GM18909 (cell line): ENCODE measurements around the gene HGFAC.
"Not testable (repeated sequence)": the region's sequence is repeated elsewhere in the genome, so short reads cannot be mapped to it uniquely, and the experiment has no call there.

ENCODE experiments used
- ATAC-seq: cut with Tn5 transposase; IDR thresholded peaks from one replicate; pipeline ENCODE4 v1.9.1; 2021; ENCODE audit warnings: mild to moderate bottlenecking; ENCODE audit not compliant: unreplicated experiment, poor library complexity

Gene HGFAC

GRCh38 chr4:3458371-3458770, 16.6 kb downstream of the HGFAC start:
- no peak for ATAC-seq

DNA sequence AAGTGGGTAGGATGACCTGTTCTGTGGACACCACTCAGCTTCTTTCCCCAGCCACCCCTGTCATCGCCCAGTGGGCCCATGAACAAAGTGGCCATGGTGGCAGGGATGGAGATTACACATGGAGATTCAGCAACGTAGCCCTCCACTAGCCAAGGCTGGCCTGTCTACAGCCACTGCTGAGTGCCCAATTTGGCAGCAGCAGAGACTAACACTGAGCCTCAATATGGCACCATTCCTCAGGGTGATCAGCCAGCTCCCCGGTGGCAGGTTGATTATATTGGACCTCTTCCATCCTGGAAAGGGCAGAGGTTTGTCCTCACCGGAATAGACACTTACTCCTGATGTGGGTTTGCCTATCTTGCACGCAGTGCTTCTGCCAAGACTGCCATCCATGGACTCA, 17.4 kb downstream of the HGFAC start:
- ATAC-seq, result not testable (repeated sequence)

- ATAC-seq, result no peak
Observed at GRCh38 chr4:3460926-3461325, 19.2 kb downstream of the HGFAC start.

GRCh38 chr4:3461515-3462291, 19.9 kb downstream of the HGFAC start:
- no peak for ATAC-seq

DNA sequence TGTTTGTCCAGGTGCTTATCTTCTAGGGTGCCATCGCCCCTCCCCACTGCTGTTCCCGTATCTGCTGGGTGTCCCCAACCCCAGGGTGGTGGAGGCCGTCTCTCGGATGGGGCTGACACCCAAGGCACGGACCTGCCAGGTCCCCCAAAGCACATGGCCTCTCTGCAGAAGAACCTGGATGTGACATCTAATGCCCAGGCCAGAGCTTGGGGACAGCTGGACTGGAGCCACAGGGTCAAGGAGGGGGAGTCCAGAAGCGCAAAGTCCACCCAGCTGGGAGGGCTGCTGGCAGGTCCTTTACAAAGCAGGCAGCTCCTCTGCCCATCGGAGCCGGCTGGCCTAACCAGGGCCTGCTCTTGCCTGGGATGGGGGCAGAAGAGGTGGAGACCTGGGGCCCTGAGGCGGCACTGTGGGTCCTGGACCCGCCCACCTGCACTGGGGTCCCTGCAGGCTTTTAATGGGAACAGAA, 20.6 kb downstream of the HGFAC start:
- ATAC-seq, result no peak

DNA sequence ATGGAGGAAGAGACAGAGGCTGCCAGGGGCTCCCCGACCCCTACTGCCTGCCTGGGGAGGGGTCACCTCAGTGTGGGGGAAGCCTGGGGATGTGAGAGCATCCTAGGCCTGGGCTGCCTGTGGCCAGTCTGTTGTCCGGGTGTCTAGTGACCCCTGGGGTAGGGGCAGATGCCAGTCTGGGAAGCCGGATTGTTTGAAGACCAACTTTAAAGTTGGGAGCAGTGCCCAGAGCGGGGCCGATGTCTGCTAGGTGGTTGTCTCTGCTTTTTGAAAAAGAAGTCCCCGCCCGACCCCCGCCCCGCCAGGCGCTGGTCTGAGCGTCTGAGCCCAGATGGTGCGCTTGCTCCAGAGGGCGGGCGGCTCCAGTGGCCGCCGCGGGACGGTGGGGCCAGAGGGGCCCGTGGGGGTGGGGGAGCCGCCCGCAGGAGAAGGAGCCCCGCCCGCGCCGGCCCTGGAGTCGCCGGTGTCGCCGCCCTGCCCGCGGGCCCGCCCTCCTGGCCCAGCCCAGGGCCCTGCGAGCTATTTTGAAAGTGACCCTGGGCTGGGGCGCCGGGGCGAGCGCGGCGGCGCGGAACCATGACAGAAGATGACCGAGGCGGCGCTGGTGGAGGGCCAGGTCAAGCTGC, 21.1 kb downstream of the HGFAC start, which contains the start of gene DOK7:
DOK7 (plus strand) TSS at position 517 of the 626 bp plus-strand sequence; CDS start at position 587, 70 bp downstream.
- ATAC-seq, result no peak

DNA sequence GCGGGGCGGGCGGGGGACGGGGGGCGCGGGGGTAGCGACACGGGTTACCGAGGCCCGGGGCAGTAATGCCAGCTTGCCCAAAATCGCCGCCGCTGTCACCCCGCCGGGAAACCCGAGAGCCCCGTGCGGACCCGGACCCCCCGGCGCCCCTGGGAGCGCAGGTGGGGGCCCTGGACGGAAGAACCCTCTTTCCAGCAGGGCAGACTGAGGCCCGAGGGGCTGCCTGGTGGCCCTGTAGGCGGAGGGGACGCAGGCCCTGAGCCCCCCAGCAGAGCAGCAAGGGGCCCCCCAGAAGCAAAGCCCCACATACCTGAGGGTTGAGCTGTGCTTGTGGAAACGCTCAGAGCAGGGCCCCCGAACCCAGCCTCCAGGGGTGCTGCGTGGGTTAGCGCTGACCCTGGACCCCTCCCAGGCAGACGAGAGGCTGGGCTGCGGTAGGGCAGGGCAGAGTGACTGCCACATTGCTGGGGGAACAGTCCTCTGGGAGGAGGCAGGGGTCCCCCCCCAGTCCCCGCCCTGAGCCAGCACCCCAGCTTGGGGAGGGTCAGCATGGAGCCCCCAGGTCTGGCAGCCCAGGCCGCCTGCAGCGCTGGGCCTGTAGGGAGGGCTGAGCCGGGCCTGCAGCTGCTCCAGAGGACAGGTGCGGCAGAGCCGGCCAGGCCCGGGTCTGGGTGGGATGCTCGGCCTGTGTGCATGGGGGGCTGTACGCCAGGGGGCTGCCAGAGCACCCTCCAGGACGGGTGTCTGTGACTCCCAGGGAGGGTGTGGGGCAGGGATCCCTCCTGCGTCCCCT, 22.0 kb downstream of the HGFAC start:
- no peak for ATAC-seq

DNA sequence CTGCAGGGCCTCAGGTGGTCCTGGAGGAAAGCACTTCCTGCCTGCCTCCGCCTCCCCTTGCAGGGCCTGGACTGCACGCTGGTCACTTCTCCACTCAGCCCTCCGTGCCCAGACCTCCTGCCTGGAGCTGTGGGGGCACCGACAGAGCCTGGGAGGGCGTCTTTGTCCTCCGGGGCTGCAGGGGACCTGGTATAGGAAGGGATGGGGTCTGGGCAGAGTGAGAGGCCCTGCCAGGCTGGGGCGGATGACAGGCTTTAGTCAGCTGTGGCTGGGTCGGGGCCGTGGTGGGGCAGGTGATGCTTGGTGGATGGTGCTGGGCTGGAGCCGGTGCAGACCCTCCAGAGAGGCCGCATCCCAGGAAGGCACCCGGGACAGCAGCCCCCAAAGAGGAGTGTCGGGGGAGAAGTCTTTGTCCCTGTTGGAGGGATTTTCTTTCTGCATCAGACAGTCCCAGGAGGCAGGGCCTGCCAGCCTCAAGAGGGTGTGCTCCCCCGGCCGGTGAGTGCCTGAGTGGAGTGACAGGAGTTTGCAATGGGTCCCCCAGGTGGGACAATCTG, 22.7 kb downstream of the HGFAC start:
- no peak for ATAC-seq

GRCh38 chr4:3464911-3465697, 23.3 kb downstream of the HGFAC start:
- no peak for ATAC-seq

DNA sequence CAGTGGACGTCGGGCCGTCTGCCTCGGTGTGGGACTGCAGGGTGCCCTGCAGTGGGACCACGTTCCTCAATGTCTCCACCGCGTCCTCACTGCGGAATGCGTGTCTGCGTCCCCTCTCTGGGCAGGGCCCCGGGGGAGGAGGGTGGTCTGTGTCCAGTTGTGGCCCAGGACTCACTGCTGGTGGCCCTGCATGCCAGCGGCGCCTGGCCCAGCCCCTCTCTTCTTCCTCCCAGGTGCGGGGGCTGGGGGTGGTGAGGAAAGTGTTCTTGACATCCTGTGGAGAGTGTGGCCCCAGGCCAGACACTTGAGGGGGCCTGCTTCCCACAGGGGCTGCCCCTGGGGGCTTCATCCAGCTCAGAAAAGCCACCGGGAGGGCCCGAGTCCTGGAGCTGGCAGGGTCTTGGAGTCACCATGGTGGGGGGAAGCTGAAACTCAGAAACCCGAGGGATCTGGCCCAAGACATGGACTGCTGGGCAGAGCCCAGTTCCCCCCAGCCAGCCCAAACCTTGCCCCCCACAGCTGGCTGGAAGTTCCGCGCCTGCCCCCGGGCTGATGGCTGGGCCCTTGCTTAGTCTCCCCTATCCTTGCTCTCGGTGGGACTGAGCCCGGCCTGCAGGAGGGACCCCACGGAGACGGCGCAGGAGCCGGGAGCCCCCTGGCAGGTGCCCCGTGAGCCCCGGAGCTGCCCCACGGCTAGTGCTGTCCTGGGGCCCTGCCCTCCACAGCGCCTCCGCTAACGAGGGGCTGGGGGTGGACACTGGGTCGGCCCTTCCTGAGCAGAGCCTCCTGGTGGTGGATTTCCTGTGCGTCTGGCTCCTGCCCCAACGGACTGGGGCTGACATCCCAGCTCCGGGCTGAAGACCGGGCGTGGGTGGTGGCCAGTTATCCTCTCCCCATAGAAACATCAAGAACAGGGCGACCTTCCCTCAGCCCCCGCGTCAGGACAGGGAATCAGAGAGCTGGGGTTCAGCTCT, 24.2 kb downstream of the HGFAC start:
- ATAC-seq, result no peak

GRCh38 chr4:3466691-3467600, 25.2 kb downstream of the HGFAC start:
- ATAC-seq, result no peak

- no peak for ATAC-seq
Observed at GRCh38 chr4:3467601-3468031, 25.8 kb downstream of the HGFAC start.

DNA sequence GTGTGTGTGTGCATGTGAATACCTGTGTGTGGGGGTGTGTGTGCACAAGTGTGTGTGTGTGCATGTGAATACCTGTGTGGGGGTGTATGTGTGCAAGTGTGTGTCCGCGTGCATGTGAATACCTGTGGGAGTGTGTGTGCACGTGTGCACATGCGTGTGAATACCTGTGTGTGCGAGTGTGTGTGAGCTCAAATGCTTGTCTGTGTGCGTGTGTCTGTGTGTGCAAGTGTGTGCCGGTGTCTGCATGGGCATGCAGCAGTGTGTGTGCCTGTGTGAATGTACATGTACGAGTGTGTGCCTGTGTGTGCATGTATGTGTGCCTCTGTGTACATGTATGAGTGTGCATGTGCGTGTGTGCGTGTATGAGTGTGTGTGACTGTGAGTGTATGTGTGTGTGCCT, 26.4 kb downstream of the HGFAC start:
- no peak for ATAC-seq

GRCh38 chr4:3468804-3469203, 27.0 kb downstream of the HGFAC start:
- no peak for ATAC-seq

DNA sequence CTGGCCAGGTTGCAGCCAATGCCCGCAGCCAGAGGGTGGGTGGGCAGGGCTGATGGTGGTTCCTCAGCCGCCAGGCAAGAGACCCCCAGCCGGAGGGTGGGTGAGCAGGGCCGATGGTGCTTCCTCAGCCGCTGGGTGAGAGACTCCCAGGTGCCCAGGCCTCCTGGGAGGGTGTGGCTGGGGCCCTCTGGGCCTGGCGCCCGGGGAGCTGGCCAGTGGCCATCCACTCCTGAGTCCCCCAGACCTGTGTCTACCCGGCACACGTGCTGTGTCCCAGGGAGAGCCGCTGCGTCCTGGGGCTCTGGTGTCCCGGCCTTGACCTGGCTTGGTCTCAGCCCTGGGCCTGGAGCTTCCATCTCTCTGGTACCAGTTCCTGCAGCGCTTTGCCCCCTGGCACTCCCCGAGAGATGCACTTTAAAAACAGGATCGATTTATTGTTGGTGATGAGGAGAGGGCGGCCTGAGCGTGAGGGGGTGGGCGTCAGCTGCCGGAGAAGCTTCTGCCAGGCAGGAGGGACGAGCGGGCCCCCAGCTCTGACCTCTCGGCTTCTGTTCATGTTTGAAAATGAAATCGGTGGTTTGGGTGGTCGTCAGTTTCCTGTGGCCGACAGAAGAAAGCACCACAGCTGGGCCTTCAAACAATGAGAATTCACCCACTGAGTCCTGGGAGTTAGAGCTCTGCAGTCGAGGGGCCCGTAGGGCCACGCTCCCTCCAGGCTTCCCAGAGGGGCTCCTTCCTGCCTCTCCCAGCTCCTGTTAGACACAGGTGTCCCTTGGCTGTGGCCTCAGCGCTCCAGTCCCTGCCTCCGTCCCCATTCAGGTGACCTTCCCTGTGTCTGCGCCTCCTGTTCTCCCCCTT, 27.8 kb downstream of the HGFAC start:
- ATAC-seq, result no peak

DNA sequence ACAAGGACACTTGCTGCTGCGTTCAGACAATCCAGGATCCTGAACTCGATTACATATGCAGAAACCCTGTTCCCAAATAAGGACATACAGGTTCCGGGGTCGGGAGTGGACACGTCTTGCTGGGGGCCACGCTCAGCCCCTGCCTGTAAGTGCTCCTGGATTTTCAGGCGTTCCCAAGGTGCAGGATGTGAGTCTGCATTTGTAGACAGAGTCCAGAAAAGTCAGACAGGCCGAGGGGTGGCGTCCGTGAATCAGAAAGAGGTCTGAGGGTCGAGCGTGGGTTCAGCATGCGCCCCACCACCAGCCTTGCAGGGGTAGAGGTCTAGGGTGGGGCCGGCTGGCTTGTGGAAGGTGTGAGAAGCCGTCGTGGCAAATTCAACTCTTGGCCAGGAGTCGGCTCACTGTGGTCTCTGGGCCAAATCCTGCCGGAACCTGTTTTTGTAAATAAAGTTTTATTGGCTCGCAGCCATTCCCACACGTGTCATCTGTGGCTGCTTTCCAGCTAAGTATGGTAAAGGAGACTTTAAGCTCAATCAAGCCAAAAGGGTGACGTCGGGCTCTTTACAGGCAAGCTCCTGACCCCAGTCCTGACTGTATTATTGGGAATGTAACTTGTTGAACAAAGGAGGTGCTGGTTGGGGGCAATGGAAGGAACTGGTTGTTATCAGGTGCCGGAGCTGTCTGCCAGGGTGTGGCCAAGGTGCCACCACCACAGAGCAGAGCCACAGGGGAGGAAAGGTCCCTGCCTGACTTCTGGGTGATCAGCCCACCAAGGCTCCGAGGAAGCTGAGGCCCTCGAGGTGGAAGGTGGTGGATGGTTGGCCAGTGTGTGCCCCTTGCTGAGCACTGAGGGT, 28.7 kb downstream of the HGFAC start:
- no peak for ATAC-seq
